Measurements from ENCODE around the gene DMD. TPM values are rescaled to one million over a fixed set of nuclear protein-coding genes. Genes with fewer than 3 reads are reported as not detected.

Gene DMD
- total RNA-seq, 1 experiment from 2014 or later, result 19.3 TPM

DNA sequence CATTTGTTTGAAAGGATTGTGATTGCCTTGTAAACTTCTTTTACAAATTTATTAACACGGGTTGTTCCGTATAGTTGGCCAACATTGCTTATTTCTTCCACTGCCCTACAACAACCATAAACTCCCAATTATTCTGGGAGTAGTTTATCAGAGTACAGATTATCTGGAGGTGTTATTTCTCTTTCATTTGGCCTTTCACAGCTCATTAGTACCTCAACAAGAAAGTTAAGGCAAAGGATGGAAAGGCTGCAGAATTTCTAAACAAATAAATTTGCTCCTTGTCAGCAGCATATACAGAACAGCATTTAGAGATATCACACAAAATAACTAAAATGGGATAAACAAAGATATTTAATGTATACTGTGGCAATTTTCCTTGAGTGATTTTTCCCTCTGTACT lies 548.8 kb downstream of the DMD start:
- DNase-seq (ENCODE audit: unreplicated experiment), result no peak
- ChIA-PET CTCF (interaction anchor here (0.6 kb wide), 1 partner anchor 144 kb away, joined by 4 read pairs; no protein-coding TSS in a partner anchor), POLR2A (no interaction called here)
- H3K27ac Mint-ChIP-seq (ENCODE audit: low read depth, unreplicated experiment), result no peak overlapping the region
- no peak overlapping the region for H3K4me3 Mint-ChIP-seq (ENCODE audit: unreplicated experiment)
- TF ChIP-seq, protein P1, sequence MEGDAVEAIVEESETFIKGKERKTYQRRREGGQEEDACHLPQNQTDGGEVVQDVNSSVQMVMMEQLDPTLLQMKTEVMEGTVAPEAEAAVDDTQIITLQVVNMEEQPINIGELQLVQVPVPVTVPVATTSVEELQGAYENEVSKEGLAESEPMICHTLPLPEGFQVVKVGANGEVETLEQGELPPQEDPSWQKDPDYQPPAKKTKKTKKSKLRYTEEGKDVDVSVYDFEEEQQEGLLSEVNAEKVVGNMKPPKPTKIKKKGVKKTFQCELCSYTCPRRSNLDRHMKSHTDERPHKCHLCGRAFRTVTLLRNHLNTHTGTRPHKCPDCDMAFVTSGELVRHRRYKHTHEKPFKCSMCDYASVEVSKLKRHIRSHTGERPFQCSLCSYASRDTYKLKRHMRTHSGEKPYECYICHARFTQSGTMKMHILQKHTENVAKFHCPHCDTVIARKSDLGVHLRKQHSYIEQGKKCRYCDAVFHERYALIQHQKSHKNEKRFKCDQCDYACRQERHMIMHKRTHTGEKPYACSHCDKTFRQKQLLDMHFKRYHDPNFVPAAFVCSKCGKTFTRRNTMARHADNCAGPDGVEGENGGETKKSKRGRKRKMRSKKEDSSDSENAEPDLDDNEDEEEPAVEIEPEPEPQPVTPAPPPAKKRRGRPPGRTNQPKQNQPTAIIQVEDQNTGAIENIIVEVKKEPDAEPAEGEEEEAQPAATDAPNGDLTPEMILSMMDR (IDR thresholded peaks at IDR 0.05; ENCODE audit: unreplicated experiment), result no peak
- H3K36me3 Mint-ChIP-seq (ENCODE audit: insufficient read depth, unreplicated experiment), result no peaks in the 10 kb centered on the region
- intact Hi-C loops (cut with micrococcal nuclease), result no loop called here
- H3K4me1 Mint-ChIP-seq (ENCODE audit: insufficient read depth, unreplicated experiment), result no peaks in the 10 kb centered on the region
- BruUV-seq (replicated peaks), result no TSS peak
- H3K9me3 Mint-ChIP-seq (ENCODE audit: unreplicated experiment), result peaks cover 7% of the 10 kb centered on the region
- peaks cover 27% of the 10 kb centered on the region for H3K27me3 Mint-ChIP-seq (ENCODE audit: insufficient read depth, unreplicated experiment)

DNA sequence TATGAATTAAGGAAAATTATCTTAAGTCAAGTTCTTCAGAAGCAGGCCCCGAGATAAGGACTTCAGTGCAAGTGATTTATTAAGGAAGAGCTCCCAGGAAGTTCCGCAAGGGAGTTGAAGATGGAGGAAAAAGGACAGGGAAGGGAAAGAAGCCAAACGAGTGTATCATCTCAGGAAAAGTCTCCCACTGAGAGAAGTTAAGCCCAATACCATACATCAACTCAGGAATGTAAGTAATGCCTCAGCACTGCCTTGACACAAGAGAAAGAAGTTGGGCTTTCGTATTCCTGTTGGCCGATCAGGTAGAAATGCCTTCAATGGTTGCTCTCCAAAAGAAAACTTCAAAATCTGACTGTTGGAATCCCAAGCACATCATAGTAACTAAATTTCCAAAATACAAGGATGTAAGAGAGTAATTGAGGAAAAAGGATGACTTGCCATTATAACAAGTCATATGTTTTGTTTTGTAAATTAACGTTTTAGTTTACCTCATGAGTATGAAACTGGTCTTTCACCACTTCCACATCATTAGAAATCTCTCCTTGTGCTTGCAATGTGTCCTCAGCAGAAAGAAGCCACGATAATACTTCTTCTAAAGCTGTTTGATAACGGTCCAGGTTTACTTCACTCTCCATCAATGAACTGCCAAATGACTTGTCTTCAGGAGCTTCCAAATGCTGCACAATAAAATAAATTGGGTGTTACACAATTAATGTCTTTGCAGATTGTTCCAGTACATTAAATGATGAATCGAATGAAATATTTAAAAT lies 566.7 kb downstream of the DMD start:
- no peak overlapping the region for H3K27ac Mint-ChIP-seq (ENCODE audit: low read depth, unreplicated experiment)
- H3K27me3 Mint-ChIP-seq (ENCODE audit: insufficient read depth, unreplicated experiment), result no peaks in the 10 kb centered on the region
- DNase-seq (ENCODE audit: unreplicated experiment), result no peak
- POLR2A ChIA-PET, result no interaction called here
- TF ChIP-seq, protein P1 (IDR thresholded peaks at IDR 0.05; ENCODE audit: unreplicated experiment), result no peak
- no peak overlapping the region for H3K4me3 Mint-ChIP-seq (ENCODE audit: unreplicated experiment)
- intact Hi-C loops (cut with micrococcal nuclease), result no loop called here
- CTCF ChIA-PET, result interaction anchor here (0.6 kb wide), 1 partner anchor 28 kb away, joined by 3 read pairs; no protein-coding TSS in a partner anchor
- no TSS peak for BruUV-seq (replicated peaks)
- no peaks in the 10 kb centered on the region for H3K9me3 Mint-ChIP-seq (ENCODE audit: unreplicated experiment)
- no peaks in the 10 kb centered on the region for H3K4me1 Mint-ChIP-seq (ENCODE audit: insufficient read depth, unreplicated experiment)
- H3K36me3 Mint-ChIP-seq (ENCODE audit: insufficient read depth, unreplicated experiment), result no peaks in the 10 kb centered on the region

DNA sequence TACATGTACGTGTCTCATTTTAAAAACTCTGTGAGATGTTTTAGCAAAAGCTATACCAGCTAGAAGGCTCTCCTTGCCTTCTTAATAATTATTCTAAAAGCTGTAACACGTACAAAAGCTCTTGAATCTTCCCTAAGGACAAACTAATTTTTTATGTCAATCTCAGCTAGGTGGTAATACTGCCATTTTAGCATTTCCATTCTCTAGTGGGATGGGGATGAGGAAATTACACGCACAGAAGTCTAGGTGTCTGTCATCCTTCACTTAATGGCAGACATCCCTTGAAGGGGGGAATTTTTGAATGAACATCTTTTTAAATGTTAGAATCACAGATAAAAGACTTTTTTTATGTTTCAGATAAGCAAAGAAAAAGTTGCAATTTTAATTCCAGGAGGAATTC lies 569.1 kb downstream of the DMD start:
- H3K27ac Mint-ChIP-seq (ENCODE audit: low read depth, unreplicated experiment), result no peak overlapping the region
- ChIA-PET POLR2A (no interaction called here), CTCF (no interaction called here)
- H3K27me3 Mint-ChIP-seq (ENCODE audit: insufficient read depth, unreplicated experiment), result no peaks in the 10 kb centered on the region
- no TSS peak for BruUV-seq (replicated peaks)
- TF ChIP-seq, protein P1 (IDR thresholded peaks at IDR 0.05; ENCODE audit: unreplicated experiment), result no peak
- no peak for DNase-seq (ENCODE audit: unreplicated experiment)
- H3K9me3 Mint-ChIP-seq (ENCODE audit: unreplicated experiment), result no peaks in the 10 kb centered on the region
- H3K36me3 Mint-ChIP-seq (ENCODE audit: insufficient read depth, unreplicated experiment), result no peaks in the 10 kb centered on the region
- no peaks in the 10 kb centered on the region for H3K4me1 Mint-ChIP-seq (ENCODE audit: insufficient read depth, unreplicated experiment)
- H3K4me3 Mint-ChIP-seq (ENCODE audit: unreplicated experiment), result no peak overlapping the region
- intact Hi-C loops (cut with micrococcal nuclease), result no loop called here

DNA sequence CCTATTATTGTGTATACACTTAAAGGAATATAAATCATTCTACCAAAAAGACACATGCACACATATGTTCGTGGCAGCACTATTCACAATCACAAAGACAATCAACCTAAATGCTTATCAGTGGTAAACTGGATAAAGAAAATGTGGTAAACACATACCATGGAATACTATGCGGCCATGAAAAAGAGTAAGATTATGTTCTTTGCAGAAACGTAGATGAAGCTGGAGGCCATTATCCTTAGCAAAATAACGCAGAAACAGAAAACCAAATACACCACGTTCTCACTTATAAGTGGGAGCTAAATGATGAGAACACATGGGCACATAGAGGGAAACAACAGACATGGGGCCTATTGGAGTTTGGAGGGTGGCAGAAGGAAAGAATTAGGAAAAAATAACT lies 593.2 kb downstream of the DMD start:
- no TSS peak for BruUV-seq (replicated peaks)
- CTCF ChIA-PET, result no interaction called here
- intact Hi-C loops (cut with micrococcal nuclease), result no loop called here
- Mint-ChIP-seq H3K4me1 (ENCODE audit: insufficient read depth, unreplicated experiment) (no peaks in the 10 kb centered on the region), H3K9me3 (ENCODE audit: unreplicated experiment) (no peaks in the 10 kb centered on the region), H3K27me3 (ENCODE audit: insufficient read depth, unreplicated experiment) (peaks cover 8% of the 10 kb centered on the region), H3K27ac (ENCODE audit: low read depth, unreplicated experiment) (no peak overlapping the region), H3K36me3 (ENCODE audit: insufficient read depth, unreplicated experiment) (no peaks in the 10 kb centered on the region), H3K4me3 (ENCODE audit: unreplicated experiment) (no peak overlapping the region)
- no peak for DNase-seq (ENCODE audit: unreplicated experiment)
- TF ChIP-seq, protein P1 (IDR thresholded peaks at IDR 0.05; ENCODE audit: unreplicated experiment), result no peak
- POLR2A ChIA-PET, result no interaction called here

Measured in MCF 10A (cell line).